GM10248 (cell line): Measurements from ENCODE around the gene HTT.

Source experiments
- CTCF ChIA-PET: fragments of 300-600 bp; sonication (Branson Sonifier 250); formaldehyde crosslinking; extraction: SDS; loops from one replicate; lab custom pipeline; 2021; ENCODE audit warnings: antibody characterized with exemption; lab: Yijun Ruan, JAX
- POLR2A ChIA-PET: fragments of 350-650 bp; sonication (Branson Sonifier 250); formaldehyde crosslinking; extraction: SDS; loops from one replicate; lab custom pipeline; 2020; ENCODE audit warnings: antibody characterized with exemption; lab: Yijun Ruan, JAX
- DNase-seq: peaks from one replicate; pipeline ENCODE4 v3.0.0; 2012; ENCODE audit errors: extremely low spot score
- TF ChIP-seq, protein P1 (sequence below): IDR thresholded peaks from 2 replicates; pipeline ENCODE4 v1.5.1; 2012; ENCODE audit warnings: mild to moderate bottlenecking, low read depth; ENCODE audit errors: extremely low read depth, missing control alignments, control extremely low read depth

HTT gene

GRCh38 chr4:3034231-3034630, 40.2 kb upstream of the HTT start:
- DNase-seq: no peak
- TF ChIP-seq, protein P1, sequence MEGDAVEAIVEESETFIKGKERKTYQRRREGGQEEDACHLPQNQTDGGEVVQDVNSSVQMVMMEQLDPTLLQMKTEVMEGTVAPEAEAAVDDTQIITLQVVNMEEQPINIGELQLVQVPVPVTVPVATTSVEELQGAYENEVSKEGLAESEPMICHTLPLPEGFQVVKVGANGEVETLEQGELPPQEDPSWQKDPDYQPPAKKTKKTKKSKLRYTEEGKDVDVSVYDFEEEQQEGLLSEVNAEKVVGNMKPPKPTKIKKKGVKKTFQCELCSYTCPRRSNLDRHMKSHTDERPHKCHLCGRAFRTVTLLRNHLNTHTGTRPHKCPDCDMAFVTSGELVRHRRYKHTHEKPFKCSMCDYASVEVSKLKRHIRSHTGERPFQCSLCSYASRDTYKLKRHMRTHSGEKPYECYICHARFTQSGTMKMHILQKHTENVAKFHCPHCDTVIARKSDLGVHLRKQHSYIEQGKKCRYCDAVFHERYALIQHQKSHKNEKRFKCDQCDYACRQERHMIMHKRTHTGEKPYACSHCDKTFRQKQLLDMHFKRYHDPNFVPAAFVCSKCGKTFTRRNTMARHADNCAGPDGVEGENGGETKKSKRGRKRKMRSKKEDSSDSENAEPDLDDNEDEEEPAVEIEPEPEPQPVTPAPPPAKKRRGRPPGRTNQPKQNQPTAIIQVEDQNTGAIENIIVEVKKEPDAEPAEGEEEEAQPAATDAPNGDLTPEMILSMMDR: no peak
- ChIA-PET POLR2A (no interaction called here), CTCF (interaction anchor here (1.5 to 5.3 kb wide), 4 partner anchors 19 to 71 kb away, joined by 4 to 39 read pairs (median 9); partner anchors contain the start of genes GRK4 and NOP14)

GRCh38 chr4:3035249-3035648, 39.2 kb upstream of the HTT start:
- TF ChIP-seq, protein P1: no peak
- POLR2A ChIA-PET: no interaction called here
- DNase-seq: no peak
- CTCF ChIA-PET: interaction anchor here (0.6 to 5.3 kb wide), 9 partner anchors 11 to 99 kb away, joined by 3 to 39 read pairs (median 4); partner anchors contain the start of genes GRK4 and NOP14

GRCh38 chr4:3035674-3036073, 38.8 kb upstream of the HTT start:
- ChIA-PET POLR2A (no interaction called here), CTCF (interaction anchor here (0.6 to 5.3 kb wide), 9 partner anchors 10 to 100 kb away, joined by 3 to 39 read pairs (median 4); partner anchors contain the start of genes GRK4 and NOP14)
- TF ChIP-seq, protein P1: no peak
- DNase-seq: peak; percentile 13

GRCh38 chr4:3036131-3036952, 38.1 kb upstream of the HTT start:
- CTCF ChIA-PET: interaction anchor here (0.9 to 5.3 kb wide), 14 partner anchors 9 to 100 kb away, joined by 3 to 39 read pairs (median 4); no protein-coding TSS in a partner anchor
- POLR2A ChIA-PET: no interaction called here
- TF ChIP-seq, protein P1: no peak
- peak; percentile 19 for DNase-seq

DNA sequence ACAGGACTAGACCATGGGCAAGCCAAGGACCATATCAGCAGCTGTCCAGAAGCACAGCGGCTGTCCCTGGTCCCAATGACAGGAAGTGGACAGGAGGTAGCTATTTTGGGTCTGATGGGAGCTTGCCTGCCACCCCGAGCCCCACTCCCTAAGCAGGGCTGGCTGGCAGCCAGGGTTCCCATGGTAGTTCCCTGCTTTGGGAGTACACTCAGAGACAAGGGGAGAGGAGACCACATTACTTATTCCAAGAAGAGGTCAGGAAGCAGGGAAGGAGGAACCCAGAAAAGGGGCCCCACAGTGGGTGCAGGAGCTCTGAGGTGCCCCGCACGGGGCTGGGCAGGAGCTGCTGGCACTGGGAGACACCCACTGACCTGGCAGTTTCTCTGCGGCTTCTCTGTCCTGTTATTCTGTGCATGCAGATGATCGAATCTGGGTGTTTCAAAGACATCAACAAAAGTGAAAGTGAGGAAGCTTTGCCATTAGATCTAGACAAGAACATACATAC, 36.5 kb upstream of the HTT start:
- TF ChIP-seq, protein P1: no peak
- ChIA-PET CTCF (interaction anchor here (0.7 to 5.3 kb wide), 16 partner anchors 9 to 274 kb away, joined by 3 to 39 read pairs (median 4); no protein-coding TSS in a partner anchor), POLR2A (interaction anchor here (0.8 to 1.0 kb wide), 2 partner anchors 33 to 109 kb away, joined by 3 to 6 read pairs; no protein-coding TSS in a partner anchor)
- peak; percentile 36 for DNase-seq

DNA sequence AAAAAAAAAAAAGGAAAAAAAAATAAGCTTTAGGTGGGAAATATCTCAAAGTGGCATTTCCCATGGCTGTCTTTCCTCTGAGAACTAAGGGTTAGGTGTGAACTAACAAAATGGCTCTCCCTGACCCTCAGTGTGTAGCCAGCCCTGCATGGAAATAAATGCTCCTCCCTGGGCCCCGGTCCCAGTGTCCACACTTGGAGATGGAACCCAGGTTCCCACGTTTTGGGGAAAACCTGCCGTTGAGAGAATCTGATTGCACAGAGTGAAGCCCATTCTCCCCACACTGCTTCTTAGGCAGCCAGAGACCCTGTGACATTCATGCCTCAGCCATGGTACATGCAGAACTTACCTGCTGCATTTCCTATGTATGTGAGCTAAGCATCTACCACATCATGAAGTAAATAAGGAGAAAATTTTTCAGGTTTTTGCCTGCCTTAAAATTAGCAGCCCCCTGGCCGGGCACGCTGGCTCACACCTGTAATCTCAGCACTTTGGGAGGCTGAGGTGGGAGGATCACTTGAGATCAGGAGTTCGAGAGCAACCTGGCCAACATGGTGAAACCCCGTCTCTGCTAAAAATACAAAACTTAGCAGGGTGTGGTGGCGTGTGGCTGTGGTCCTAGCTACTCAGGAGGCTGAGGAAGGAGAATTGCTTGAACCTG, 34.6 kb upstream of the HTT start:
- TF ChIP-seq, protein P1: no peak
- ChIA-PET CTCF (interaction anchor here (1.3 to 2.1 kb wide), 3 partner anchors 30 to 104 kb away, joined by 4 to 7 read pairs (median 5); no protein-coding TSS in a partner anchor), POLR2A (interaction anchor here (0.7 kb wide), 1 partner anchor 1722 kb away, joined by 7 read pairs; no protein-coding TSS in a partner anchor)
- DNase-seq: no peak
